Measurements from ENCODE around the gene SART1.
"Not testable (repeated sequence)": the region's sequence is repeated elsewhere in the genome, so short reads cannot be mapped to it uniquely, and the experiment has no call there.

Gene SART1

DNA sequence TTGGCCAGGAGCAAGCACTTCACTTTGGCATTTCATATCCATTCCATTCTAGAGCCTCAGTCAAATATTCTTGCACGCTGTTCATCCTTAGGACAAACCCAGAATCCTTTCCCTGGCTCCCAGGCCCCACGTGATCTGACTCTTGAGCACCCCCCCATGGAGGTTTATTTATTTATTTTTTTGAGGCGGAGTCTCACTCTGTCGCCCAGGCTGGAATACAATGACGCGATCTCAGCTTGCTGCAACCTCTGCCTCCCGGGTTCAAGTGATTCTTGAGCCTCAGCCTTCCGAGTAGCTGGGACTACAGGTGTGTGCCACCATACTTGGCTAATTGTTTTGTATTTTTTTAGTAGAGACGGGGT lies 29.0 kb upstream of the SART1 start:
- DNase-seq = no peak

DNA sequence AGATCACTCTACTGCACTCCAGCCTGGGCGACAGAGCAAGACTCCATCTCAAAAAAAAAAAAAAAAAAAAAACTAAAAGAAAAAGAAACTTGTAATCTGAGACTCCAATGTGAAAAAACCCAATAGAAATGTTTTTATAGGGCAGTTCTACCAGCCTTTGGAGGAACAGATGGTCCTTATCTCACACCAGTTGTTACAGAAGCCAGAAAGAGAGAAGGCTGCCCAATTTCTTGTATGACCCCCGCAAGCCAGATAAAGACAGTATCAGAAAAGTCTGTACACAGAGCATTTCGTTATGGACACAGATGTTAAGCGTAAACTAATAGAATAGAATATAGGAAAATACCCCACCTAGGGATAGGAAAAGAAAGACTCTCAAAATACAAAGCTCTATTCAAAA lies 27.5 kb upstream of the SART1 start:
- DNase-seq = no peak

DNA sequence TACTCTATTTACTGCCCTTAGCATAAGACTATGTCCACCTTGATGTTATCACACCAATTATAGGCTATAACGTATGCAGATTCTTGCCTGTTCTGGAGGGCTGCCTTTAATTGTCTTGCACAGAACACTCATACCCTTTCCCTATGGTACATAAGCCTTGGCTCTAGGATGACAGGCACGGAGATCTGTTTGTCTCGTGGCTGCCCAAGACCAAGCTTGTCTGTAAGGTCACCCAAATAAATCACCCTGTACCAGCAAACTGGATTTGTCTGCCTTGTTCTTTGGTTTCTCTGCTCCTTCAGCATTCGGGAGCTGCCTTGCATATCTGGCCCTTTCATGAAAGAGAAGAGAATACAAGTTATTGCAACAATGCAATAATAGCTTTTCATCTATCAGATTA lies 23.8 kb upstream of the SART1 start:
- DNase-seq = no peak

DNA sequence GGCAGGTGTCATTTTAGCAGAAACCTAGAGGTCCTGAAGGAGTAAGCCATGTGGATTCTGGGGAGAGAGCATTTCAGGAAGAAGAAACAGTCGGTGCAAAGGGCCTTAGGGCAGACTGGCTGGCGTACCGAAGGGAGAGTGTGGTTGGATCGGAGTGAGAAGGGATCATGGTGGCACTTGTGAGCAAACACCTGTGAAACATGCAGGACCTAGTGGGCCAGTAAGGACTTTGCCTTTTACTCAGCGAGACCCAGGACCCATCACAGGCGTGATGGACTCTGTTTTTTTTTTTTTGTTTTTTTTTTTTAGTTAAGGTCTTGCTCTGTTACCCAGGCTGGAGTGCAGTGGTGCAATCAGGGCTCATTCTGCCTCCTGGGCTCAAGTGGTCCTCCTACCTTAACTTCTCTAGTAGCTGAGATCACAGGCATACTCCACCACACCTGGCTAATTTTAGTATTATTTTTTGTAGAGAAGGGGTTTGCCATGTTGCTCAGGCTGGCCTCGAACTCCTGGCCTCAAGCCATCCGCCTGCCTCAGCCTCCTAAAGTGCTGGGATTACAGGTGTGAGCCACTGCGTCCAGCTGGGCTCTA lies 19.7 kb upstream of the SART1 start:
- DNase-seq = no peak

DNA sequence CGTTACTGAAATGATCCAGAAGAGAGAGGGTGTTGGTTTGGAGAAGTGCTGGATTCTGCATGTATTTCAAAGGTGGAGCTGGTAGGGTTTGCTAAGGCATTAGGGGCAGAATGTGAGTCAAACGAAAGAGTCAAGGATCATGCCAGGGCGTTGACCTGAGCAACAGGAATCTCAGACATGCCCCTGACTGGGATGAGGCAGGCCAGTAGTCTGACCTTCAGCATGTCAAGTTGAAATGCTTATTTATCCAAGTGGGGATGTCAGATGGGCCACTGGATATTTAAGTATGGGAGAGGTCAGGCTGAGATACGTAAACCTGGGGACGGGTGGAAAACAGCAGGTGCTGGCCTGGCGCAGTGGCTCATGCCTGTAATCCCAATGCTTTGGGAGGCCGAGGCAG lies 19.0 kb upstream of the SART1 start:
- DNase-seq = no peak

DNA sequence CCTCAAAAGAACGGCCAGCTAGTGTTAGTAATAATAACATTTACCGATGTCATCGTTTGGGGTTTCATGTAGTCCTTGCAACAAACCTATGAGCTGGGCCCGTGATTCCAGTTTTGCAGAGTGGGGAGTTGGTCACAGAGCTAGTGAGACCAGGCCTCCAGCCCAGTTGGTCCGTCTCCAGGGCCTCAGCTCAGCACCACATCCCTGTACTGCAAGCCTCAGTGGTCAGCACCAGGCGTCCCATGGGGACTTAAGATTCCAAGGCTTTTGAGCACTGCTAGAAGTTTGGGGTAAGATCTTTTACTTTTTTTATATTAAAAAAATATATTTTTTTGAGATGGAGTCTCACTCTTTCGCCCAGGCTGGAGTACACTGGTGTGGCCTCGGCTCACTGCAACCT lies 17.3 kb upstream of the SART1 start:
- no peak for DNase-seq

DNA sequence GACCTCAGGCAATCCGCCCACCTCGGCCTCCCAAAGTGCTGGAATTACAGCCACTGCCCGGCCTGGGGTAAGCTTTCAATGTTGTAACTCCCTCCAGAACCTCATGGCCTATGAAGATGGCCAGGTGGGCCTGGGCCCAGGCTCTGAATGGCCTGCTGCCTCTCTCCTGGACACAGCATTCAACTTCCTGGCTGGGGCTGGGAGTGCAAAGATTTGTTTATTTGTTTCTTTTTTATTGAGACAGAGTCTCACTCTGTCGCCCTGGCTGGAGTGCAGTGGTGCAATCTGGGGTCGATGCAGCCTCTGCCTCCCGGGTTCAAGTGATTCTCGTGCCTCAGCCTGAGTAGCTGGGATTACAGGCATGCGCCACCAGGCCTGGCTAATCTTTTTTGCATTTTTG lies 16.8 kb upstream of the SART1 start:
- no peak for DNase-seq

DNA sequence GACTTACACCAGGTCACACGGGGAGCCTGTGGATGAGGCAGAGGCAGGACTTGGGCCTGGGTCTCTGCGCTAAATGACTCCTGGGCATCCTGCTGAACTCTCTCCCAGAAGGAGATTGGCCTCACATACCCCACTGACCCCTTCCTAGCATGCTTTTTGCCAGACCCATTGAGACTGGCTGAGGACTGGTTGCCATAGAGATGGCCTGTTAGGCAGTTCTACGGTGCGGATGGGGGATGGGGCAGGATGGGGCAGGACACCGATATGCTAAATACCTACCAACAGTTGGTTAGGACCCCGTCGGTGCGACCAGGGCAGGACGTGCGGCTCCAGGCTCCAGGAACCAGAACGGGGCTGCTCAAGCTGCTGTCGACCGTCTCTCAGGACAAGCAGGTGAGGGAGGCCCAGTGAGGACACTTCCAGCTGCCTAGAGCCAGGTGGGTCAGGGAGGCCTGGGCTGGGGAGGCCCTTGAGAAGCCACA lies 16.1 kb upstream of the SART1 start, which contains the start of gene TSGA10IP:
Gene TSGA10IP, plus strand, starts transcription at position 51 of the 482 bp plus-strand sequence. Its CDS starts 196 bp downstream, at position 247.
- DNase-seq = no peak

DNA sequence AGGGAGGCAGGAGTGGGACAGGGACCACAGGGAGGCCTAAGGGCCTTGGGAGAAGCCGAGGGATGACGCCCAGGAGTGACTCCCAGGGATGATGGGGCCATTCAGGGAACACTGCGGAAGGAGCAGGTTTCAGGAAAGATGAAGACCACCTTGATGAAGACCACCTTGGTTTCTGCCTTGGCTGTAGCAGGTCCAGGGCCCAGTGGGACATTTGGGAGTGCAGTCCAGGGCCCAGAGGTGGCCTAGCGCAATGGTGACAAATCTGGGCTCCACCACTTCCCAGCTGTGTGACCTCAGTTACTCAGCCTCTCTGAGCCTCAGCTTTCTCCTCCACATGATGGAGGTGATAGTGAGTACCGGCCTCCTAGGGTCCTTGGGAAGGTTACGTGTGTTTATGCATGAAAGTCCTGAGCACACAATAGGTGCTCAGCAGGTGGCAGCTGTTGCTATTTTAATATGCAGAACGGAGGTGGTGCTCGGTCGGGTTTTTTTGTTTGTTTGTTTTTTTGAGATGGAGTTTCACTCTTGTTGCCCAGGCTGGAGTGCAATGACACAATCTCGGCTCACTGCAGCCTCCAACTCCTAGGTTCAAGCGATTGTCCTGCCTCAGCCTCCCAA lies 15.5 kb upstream of the SART1 start:
- DNase-seq = no peak

DNA sequence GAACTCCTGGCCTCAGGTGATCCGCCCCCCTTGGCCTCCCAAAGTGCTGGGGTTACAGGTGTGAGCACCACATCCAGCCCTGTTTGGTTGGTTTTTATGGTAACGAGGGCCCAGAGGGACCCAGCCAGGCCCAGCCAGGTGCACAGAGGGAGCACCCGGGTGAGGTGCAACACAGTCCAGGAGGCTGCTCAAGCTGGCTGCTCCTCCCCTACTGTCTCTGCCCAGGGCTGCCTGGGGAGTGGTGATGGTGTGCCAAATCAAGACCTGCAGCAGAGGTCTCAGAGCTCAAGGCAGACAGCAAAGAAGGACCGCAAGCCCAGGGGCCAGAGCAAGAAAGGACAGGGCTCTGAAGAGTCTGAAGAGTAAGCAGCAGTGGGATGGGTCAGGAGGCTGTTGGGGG lies 14.9 kb upstream of the SART1 start:
- DNase-seq = no peak

DNA sequence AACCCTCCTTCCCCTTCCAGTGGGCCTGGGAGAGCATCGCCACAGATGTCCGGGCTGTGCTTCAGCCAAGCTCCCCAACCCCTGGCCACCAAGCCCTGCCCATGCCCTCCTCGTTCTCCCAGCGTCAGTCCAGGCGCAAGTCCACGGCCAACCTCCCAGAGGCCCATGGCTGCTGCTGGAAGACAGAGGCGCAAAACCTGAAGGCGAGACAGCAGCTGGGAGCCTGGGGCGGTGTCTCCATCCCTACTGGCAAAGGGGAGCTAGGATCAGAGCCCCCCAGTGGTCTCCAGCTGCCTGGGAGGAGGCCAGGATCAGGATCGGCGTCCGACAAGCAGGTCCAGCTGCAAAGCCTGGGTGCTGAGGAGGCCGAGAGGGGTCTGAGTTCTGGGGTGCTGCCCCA lies 14.4 kb upstream of the SART1 start:
- DNase-seq = no peak

DNA sequence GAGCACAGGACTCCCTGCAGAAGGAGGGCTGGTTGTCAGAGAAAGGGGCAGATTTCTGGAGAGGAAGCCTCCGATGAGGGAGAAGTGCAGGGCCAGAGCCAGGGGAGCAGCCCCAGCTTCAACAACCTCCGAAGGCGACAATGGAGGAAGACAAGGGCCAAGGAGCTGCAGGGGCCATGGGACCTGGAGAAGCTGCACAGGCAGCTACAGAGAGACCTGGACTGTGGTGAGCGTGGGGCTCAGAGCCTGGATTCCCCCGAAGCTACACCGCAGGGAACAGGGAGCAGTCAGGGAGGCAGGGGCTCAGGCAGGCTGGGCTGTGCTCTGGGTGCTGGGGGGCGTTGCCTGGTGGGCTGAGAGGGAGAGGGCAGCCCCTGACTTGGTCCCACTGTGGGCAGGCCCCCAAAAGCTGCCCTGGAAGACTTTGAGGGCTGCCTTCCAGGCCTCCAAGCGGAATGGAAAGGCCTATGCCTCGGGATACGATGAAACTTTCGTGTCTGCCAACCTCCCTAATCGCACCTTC lies 13.9 kb upstream of the SART1 start:
- no peak for DNase-seq

DNA sequence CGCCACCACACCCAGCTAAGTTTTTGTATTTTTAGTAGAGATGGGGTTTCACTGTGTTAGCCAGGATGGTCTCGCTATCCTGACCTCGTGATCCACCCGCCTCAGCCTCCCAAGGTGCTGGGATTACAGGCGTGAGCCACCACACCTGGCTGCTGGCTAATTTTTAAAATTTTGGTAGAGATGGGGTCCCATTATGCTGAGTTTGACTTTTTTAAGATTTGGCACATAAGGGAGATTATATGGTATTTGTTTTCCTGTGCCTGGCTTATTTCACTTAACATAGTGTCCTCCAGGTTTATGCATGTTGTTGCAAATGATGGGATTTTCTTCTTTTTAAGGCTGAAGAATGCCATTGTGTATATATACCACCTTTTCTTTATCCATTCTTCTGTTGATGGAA lies 10.8 kb upstream of the SART1 start:
- DNase-seq = not testable (repeated sequence)

DNA sequence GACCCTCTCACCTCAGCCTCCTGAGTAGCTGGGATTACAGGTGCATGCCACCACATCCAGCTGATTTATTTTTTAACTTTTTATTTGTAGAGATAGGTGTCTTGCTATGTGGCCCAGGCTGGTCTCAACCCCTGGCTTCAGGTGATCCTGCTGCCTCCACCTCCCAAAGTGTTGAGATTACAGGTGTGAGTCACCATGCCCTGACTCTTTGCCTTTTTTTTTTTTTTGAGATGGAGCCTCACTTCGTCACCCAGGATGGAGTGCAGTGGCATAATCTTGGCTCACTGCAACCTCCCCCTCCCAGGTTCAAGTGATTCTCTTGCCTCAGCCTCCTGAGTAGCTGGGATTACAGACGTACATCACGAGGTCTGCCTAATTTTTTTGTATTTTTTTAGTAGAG lies 9.9 kb upstream of the SART1 start:
- not testable (repeated sequence) for DNase-seq

DNA sequence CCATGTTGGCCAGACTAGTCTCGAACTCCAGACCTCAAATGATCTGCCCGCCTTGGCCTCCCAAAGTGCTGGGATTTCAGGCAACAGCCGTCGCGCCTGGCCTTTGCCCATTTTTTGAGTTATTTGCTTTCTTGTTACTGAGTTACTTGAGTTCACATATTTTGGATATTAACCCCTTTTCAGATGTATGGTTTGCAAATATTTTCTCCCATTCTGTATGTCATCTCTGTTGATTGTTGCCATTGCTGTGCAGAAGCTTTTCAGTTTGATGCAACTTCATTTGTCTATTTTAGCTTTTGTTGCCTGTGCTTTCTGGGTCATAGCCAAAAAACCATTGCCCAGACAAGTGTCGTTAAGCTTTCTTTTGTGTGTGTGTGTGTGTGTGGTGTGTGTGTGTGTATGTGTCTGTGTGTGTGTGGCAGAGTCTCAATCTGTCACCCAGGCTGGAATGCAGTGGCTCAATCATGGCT lies 9.4 kb upstream of the SART1 start:
- DNase-seq = no peak

DNA sequence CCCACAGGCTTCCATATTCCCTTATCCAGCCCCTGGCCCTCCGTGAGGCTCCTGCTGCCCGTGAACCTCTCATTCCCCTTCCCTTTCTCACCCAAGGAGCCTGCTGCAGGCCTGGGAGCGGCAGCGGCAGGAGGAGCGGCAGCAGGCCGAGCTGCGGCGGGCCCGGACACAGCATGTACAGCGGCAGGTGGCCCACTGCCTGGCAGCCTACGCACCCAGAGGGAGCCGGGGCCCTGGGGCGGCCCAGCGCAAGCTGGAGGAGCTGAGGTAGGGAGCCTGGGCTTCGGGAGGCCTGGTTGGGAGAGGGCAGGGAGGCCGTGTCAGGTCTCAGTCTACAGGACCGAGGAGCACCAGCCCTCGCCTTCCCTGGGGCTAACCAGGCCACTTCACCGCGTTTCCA lies 8.1 kb upstream of the SART1 start:
- DNase-seq = no peak

DNA sequence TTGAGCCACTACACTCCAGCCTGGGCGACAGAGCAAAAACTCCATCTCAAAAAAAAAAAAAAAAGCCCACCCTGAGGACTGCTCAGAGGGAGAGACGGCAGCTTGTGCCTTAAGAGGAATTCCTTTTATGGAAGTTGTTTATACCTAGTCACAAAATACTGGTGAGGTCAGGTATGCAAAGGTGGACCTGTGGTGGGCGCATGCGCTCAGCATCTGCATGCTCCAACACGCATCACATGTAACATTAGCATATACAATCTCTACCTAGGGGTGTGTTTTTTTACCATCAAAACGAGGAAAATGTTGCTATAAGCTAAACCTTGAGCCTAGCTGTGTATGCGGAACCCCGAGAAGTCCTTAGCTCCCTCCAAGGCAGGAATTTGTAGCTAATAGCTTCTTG lies 6.8 kb upstream of the SART1 start:
- DNase-seq = no peak

DNA sequence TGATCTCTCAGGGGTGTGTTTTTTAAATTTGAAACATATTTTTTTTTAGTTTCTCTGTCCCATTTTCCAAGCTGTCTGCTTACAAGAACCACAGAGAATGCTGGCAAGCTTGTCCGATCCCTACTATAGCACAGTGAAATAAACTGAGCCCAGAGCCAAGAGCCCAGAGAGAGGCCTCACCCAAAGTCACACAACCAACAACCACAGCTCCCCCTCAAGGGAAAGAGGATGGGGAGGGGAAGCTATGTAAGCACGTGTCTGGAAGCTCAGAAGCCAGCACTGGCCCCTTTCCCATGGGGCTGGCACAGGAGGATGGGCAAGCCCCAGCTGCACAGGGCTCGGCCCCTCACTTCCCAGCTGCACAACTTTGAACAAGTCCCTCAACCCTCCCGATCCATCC lies 3.2 kb upstream of the SART1 start:
- DNase-seq = no peak

DNA sequence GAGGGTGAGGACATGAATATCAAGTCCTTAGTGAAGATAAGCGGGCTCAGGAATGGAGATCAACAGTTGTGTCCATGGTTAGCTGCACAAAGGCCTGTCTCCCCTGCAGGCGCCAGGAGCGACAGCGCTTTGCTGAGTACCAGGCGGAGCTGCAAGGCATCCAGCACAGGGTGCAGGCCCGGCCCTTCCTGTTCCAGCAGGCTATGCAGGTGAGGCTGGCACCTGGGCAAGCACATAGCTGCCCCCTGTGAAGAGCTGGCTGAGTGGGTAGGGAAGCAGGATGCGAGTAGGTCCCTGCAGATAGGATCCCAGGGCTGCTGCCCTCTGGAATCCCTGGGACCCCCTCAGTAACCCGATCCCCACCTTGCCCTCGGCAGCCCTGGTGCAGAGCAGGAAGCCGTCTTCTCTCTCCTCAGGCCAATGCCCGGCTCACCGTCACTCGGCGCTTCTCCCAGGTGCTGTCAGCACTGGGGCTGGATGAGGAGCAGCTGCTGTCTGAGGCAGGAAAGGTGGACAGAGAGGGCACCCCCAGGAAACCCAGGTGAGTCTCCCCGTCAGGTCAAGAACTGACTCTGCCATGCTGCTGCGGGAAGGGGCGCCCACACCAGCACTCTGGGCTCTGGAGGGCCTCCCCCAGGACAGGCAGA lies 2.6 kb upstream of the SART1 start:
- no peak for DNase-seq

DNA sequence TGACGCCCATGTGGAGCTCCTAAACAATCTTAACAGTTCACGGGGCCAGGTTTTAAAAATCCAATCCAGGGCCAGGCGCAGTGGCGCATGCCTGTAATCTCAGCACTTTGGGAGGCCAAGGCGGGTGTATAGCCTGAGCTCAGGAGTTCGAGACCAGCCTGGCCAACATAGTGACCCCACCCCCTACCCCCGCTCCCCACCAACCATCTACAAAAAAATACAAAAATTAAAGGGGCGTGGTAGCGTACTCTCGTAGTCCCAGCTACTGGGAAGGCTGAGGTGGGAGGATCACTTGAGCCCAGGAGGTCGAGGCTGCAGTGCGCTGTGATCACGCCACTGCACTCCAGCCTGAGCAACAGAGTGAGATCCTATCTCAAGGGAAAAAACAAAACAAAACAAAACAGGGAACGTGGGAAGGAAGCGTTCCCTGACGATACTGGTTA lies 689 bp upstream of the SART1 start:
- no peak for DNase-seq

DNA sequence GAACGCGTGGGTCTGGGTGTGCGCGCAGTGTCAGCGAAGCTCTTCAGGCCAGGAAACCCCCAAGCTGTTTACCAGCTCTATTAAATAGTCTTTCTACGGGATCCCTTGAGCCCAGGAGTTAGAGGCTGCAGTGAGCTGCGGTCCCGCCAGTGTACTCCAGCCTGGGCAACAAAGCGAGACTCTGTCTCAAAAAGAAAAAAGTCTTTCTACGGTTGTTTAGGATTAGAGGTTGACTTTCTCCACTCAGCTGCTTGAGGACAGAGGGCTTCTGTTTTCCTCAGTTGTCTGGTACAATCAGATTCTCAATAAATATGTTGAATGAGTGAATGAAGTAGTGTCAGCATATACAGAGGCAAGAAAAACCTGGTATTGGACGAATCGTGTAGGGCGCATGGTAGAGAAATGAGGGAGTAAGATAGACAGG lies 619 bp downstream of the SART1 start:
- no peak for DNase-seq

DNA sequence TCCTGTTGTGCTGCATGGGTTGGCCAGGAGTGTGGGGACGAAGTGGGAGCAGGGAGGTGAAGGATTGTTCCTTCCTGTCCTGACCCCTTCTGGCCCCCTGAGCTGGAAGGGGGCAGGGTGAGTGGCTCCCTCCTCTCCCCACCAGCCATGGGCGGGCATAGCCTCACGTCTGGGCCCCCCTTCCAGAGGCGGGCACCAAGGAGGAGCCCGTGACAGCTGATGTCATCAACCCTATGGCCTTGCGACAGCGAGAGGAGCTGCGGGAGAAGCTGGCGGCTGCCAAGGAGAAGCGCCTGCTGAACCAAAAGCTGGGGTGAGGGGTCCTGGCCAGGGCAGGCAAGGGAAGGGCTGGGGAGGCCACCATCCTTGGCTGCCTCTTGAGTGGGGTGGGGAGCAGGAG lies 3.4 kb downstream of the SART1 start:
- DNase-seq = no peak

DNA sequence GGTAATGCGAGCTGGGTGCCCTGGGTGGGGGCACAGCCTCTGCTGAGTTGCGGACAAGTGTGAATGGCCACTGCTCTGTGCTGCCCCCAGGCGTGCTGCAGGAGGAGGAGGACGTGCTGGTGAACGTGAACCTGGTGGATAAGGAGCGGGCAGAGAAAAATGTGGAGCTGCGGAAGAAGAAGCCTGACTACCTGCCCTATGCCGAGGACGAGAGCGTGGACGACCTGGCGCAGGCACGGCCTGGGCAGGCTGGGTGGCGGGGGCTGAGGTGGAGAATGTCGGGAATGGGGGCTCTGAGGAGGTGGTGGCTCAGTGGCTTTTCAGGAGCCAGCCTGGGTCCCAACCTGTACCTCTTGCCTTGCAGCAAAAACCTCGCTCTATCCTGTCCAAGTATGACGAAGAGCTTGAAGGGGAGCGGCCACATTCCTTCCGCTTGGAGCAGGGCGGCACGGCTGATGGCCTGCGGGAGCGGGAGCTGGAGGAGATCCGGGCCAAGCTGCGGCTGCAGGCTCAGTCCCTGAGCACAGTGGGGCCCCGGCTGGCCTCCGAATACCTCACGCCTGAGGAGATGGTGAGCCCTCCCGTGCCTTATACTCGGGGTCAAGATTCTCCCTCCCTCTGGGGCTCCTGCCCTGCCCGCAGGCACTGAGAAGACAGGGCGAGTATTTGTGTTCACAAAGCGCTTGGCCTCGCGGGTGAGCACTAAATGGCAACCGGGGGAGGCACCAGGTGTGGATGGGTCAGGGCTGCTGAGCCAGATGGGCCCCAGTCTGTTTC lies 4.6 kb downstream of the SART1 start:
- no peak for DNase-seq
